SU-DHL-6 (cell line): ENCODE data around the gene KYAT1.

ENCODE experiments used
- H2AFZ ChIP-seq: fragments of 200-600 bp; sonication (generic); 2 replicates; pipeline ENCODE4 v1.6.1; 2014; ENCODE audit warnings: low read depth, mild to moderate bottlenecking, moderate library complexity, mixed read lengths, antibody characterized with exemption, low read length; ENCODE audit not compliant: severe bottlenecking
- H3F3A ChIP-seq: fragments of 200-600 bp; shearing (Covaris generic); 2 replicates; pipeline ENCODE4 v1.6.0; 2016; ENCODE audit warnings: antibody characterized with exemption, mild to moderate bottlenecking; ENCODE audit not compliant: insufficient read depth
- H3K27ac ChIP-seq: fragments of 200-600 bp; sonication (generic); 2 replicates; pipeline ENCODE4 v1.5.1; 2016; ENCODE audit warnings: low read depth, mild to moderate bottlenecking, low read length, moderate library complexity, mixed read lengths
- H3K27me3 ChIP-seq: fragments of 200-600 bp; sonication (generic), shearing (Covaris generic); 2 replicates; pipeline ENCODE4 v1.6.0; 2014; ENCODE audit warnings: mild to moderate bottlenecking, low read length
- H3K36me3 ChIP-seq: fragments of 200-600 bp; sonication (generic); 2 replicates; pipeline ENCODE4 v1.6.1; 2014; ENCODE audit warnings: mild to moderate bottlenecking, low read length, mixed read lengths
- H3K4me2 ChIP-seq: fragments of 300-600, 200-600 bp; shearing (Covaris generic), sonication (generic); 2 replicates; pipeline ENCODE4 v1.6.0; 2014; ENCODE audit warnings: low read length, low read depth, mild to moderate bottlenecking; ENCODE audit not compliant: poor library complexity, severe bottlenecking
- H3K4me3 ChIP-seq: fragments of 200-600 bp; sonication (generic); 2 replicates; pipeline ENCODE4 v1.5.1; 2014; ENCODE audit warnings: antibody characterized with exemption, low read length, mild to moderate bottlenecking, mixed read lengths; ENCODE audit not compliant: insufficient read depth, poor library complexity, severe bottlenecking
- H3K79me2 ChIP-seq: fragments of 200-600 bp; sonication (generic); 2 replicates; pipeline ENCODE4 v1.6.1; 2014; ENCODE audit warnings: mild to moderate bottlenecking, low read length, moderate library complexity; ENCODE audit not compliant: insufficient read depth
- H3K9ac ChIP-seq: fragments of 200-600 bp; sonication (generic); 2 replicates; pipeline ENCODE4 v1.7.0; 2014; ENCODE audit warnings: mild to moderate bottlenecking, low read length
- H3K9me2 ChIP-seq: fragments of 200-600 bp; sonication (generic); replicated peaks from 2 replicates; pipeline ENCODE4 v1.6.1; 2014; ENCODE audit warnings: low read length; ENCODE audit not compliant: insufficient read depth
- H3K9me3 ChIP-seq: fragments of 200-600 bp; sonication (generic); 2 replicates; pipeline ENCODE4 v1.6.1; 2014; ENCODE audit warnings: low read length, mixed read lengths; ENCODE audit not compliant: insufficient read depth
- H4K20me1 ChIP-seq: fragments of 200-600 bp; sonication (generic); 2 replicates; pipeline ENCODE4 v1.6.1; 2014; ENCODE audit warnings: low read depth, mild to moderate bottlenecking, antibody characterized with exemption, low read length, moderate library complexity, mixed read lengths
- EZH2phosphoT487 ChIP-seq: fragments of 200-600 bp; sonication (generic), shearing (Covaris generic); conservative IDR thresholded peaks from 2 replicates; pipeline ENCODE4 v1.6.1; 2018; ENCODE audit warnings: mild to moderate bottlenecking, antibody characterized with exemption, low read length, moderate library complexity, mixed read lengths
- TF ChIP-seq, protein P1 (sequence below): fragments of 200-600 bp; sonication (generic); IDR thresholded peaks from one replicate; pipeline ENCODE4 v1.5.1; 2017; ENCODE audit warnings: antibody characterized with exemption, mild to moderate bottlenecking, low read length, moderate library complexity; ENCODE audit not compliant: insufficient read depth, poor library complexity, severe bottlenecking

KYAT1 gene

DNA sequence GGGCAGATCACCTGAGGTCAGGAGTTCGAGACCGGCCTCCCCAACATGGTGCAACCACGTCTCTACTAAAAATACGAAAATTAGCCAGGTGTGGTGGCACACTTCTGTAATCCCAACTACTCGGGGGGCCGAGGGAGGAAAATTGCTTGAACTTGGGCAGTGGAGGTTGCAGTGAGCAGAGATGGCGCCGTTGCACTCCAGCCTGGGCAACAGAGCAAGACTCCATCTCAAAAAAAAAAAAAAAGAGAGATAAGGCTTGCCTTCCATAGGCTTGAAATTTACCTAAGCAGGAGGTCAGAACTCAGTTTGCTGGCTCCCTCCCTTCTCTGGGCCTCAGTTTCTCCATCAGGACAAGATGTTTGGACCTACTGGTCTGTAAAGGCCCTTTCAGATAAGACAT, 53.5 kb downstream of the KYAT1 start:
- peaks cover 12% of the 10 kb centered on the region for H3K79me2 ChIP-seq
- H2AFZ ChIP-seq, result no peak overlapping the region
- 0 out of 2 replicates have a peak, but pooled peaks cover 6% of the 10 kb centered on the region for H3F3A ChIP-seq
- peak overlapping the region; percentile 91 for H3K4me3 ChIP-seq
- H3K27ac ChIP-seq, result no peak overlapping the region
- peak overlapping the region; percentile 68 for H3K4me2 ChIP-seq
- no peaks in the 10 kb centered on the region for H3K9me3 ChIP-seq
- H4K20me1 ChIP-seq, result no peaks in the 10 kb centered on the region
- H3K36me3 ChIP-seq, result no peaks in the 10 kb centered on the region
- peak overlapping the region; percentile 93 for H3K9ac ChIP-seq
- H3K9me2 ChIP-seq, result no peaks in the 10 kb centered on the region
- no peaks in the 10 kb centered on the region for H3K27me3 ChIP-seq
- TF ChIP-seq, protein P1, sequence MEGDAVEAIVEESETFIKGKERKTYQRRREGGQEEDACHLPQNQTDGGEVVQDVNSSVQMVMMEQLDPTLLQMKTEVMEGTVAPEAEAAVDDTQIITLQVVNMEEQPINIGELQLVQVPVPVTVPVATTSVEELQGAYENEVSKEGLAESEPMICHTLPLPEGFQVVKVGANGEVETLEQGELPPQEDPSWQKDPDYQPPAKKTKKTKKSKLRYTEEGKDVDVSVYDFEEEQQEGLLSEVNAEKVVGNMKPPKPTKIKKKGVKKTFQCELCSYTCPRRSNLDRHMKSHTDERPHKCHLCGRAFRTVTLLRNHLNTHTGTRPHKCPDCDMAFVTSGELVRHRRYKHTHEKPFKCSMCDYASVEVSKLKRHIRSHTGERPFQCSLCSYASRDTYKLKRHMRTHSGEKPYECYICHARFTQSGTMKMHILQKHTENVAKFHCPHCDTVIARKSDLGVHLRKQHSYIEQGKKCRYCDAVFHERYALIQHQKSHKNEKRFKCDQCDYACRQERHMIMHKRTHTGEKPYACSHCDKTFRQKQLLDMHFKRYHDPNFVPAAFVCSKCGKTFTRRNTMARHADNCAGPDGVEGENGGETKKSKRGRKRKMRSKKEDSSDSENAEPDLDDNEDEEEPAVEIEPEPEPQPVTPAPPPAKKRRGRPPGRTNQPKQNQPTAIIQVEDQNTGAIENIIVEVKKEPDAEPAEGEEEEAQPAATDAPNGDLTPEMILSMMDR, result no peak
- TF ChIP-seq EZH2phosphoT487, result no peak

GRCh38 chr9:128825923-128826700, 55.6 kb downstream of the KYAT1 start:
- H3K4me2 ChIP-seq, result no peak overlapping the region
- H3K9me3 ChIP-seq, result no peaks in the 10 kb centered on the region
- H3K27me3 ChIP-seq, result no peaks in the 10 kb centered on the region
- TF ChIP-seq, protein P1, result no peak
- no peak for TF ChIP-seq EZH2phosphoT487
- H3K9ac ChIP-seq, result no peak overlapping the region
- H3K36me3 ChIP-seq, result no peaks in the 10 kb centered on the region
- H2AFZ ChIP-seq, result no peak overlapping the region
- peaks cover 12% of the 10 kb centered on the region for H3K79me2 ChIP-seq
- H3K27ac ChIP-seq, result no peak overlapping the region
- 0 out of 2 replicates have a peak, but pooled peaks cover 6% of the 10 kb centered on the region for H3F3A ChIP-seq
- no peaks in the 10 kb centered on the region for H4K20me1 ChIP-seq
- no peaks in the 10 kb centered on the region for H3K9me2 ChIP-seq
- H3K4me3 ChIP-seq, result no peak overlapping the region

- Histone ChIP-seq H3K9me3 (no peaks in the 10 kb centered on the region), H2AFZ (no peak overlapping the region), H4K20me1 (no peaks in the 10 kb centered on the region), H3K27ac (no peak overlapping the region), H3K4me3 (no peak overlapping the region), H3K4me2 (no peak overlapping the region), H3K9ac (no peak overlapping the region), H3K79me2 (peaks cover 12% of the 10 kb centered on the region), H3F3A (0 out of 2 replicates have a peak, but pooled peaks cover under 1% of the 10 kb centered on the region), H3K27me3 (no peaks in the 10 kb centered on the region), H3K9me2 (no peaks in the 10 kb centered on the region), H3K36me3 (no peaks in the 10 kb centered on the region)
- TF ChIP-seq, protein P1, result no peak
- no peak for TF ChIP-seq EZH2phosphoT487
These were observed 56.8 kb downstream of the KYAT1 start for GRCh38 chr9:128824911-128825310.
